GM10266 (cell line): Measurements from ENCODE around the gene JMJD4.
A peak's percentile ranks its signal among the peaks of the same experiment; 100 is the strongest.

Experiments
- DNase-seq: peaks from one replicate; pipeline ENCODE4 v3.0.0; 2012; ENCODE audit errors: extremely low spot score
- CTCF ChIP-seq: IDR thresholded peaks from 2 replicates; pipeline ENCODE4 v1.5.1; 2012; ENCODE audit warnings: mild to moderate bottlenecking, low read depth; ENCODE audit not compliant: control insufficient read depth, insufficient read depth; ENCODE audit errors: missing control alignments

JMJD4 gene

GRCh38 chr1:227731241-227731677 is 3.8 kb downstream of the JMJD4 start:
- DNase-seq, result no peak
- TF ChIP-seq CTCF, result no peak

- TF ChIP-seq CTCF, result no peak
- DNase-seq, result no peak
Observed at GRCh38 chr1:227730630-227731151, 4.4 kb downstream of the JMJD4 start.

- TF ChIP-seq CTCF, result peak; percentile 62
- peak; percentile 75 for DNase-seq
Observed at GRCh38 chr1:227729881-227730629, 5.0 kb downstream of the JMJD4 start.

- no peak for TF ChIP-seq CTCF
- DNase-seq, result no peak
Observed at GRCh38 chr1:227729144-227729880, 5.8 kb downstream of the JMJD4 start.

- no peak for TF ChIP-seq CTCF
- DNase-seq, result no peak
Observed at GRCh38 chr1:227728892-227729143, 6.3 kb downstream of the JMJD4 start.

GRCh38 chr1:227728059-227728891 is 6.8 kb downstream of the JMJD4 start:
- peak; percentile 92 for DNase-seq
- no peak for TF ChIP-seq CTCF
